Sigmoid colon (tissue), 4 donors: Measurements from ENCODE around the gene FOXM1.

Experiments used
- CTCF ChIP-seq, 4 experiments: fragments of 450-650 bp in 3 of 4; fragments of 200-600 bp in 1 of 4; IDR thresholded peaks; one replicate each; pipeline ENCODE4 v1.5.1; 2016 to 2019; ENCODE audit warnings: antibody characterized with exemption in 4 of 4, mild to moderate bottlenecking in 3 of 4, moderate library complexity in 2 of 4
- EP300 ChIP-seq, 4 donors: sonication (generic); formaldehyde crosslinking; IDR thresholded peaks; one replicate each; pipeline ENCODE4 v1.6.1; 2017; ENCODE audit warnings: antibody characterized with exemption in 4 of 4
- POLR2A ChIP-seq, 2 donors: fragments of 450-650 bp; IDR thresholded peaks; one replicate each; pipeline ENCODE4 v1.6.1; 2016; ENCODE audit warnings: antibody characterized with exemption in 2 of 2, mild to moderate bottlenecking in 2 of 2, moderate library complexity in 2 of 2
- POLR2AphosphoS5 ChIP-seq, 4 donors: sonication (generic); formaldehyde crosslinking; IDR thresholded peaks; one replicate each; pipeline ENCODE4 v1.6.1; 2017; ENCODE audit warnings: antibody characterized with exemption in 4 of 4

GRCh38 chr12:2813214-2814185 lies 63.5 kb downstream of the FOXM1 start:
- TF ChIP-seq POLR2A (IDR thresholded peaks at IDR 0.05) (no peak), CTCF (IDR thresholded peaks at IDR 0.05) (peak; percentile 23 to 74 (median 53)), EP300 (IDR thresholded peaks at IDR 0.05) (no peak), POLR2AphosphoS5 (IDR thresholded peaks at IDR 0.05) (no peak)
